SKM-1 treated with dmso at 0.1 percent for 144 hours (cell line): Measurements from ENCODE around the gene IFT43.

Source experiments
- DNase-seq: peaks from one replicate; lab custom pipeline; 2025; ENCODE audit not compliant: unreplicated experiment; lab: John Stamatoyannopoulos, UW

IFT43 gene

DNA sequence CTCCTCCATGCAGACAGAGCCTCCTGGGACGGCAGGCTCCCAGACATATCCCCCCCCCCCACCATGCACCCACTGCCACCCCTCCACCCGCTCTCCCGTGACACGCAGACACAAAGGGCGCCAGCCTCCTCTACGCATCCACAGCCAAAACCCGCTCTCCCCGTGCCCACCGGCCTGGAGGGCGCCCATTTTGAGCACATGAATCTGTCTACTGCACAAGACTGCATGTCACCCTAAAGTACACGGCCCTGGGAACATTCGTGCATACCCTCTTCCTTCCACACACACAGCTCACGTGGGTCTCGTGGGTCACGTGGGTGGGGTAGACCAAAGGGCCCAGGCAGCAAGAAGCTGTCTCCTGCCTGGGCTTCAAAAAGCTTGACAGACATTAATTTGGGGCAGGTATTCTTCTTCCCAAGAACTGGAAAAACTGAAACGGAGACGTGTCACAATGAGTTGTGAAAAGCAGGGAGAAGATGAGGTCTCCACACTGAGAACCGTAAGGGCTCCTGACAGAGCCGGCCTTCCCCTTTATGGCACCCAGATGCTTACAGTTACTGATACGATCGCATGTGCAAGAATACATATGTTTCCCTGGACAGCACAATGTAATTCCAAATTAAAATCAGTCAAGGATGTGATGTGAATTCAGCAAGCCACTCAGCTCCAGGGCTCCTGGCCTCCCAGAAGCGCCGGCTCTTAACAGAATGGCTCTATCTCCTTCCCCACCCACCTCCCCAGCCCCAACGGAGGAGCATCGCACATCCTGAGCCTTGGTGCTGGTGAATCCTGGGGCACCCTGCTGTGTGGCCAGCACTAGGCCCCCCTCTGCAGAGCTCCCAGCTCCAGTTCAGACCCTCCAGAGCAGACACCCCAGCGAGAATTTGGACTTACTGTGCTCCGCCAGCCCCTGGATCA is 5.7 kb upstream of the IFT43 start:
- no peak for DNase-seq

GRCh38 chr14:75980856-75981255 is 4.7 kb upstream of the IFT43 start:
- DNase-seq: no peak

DNA sequence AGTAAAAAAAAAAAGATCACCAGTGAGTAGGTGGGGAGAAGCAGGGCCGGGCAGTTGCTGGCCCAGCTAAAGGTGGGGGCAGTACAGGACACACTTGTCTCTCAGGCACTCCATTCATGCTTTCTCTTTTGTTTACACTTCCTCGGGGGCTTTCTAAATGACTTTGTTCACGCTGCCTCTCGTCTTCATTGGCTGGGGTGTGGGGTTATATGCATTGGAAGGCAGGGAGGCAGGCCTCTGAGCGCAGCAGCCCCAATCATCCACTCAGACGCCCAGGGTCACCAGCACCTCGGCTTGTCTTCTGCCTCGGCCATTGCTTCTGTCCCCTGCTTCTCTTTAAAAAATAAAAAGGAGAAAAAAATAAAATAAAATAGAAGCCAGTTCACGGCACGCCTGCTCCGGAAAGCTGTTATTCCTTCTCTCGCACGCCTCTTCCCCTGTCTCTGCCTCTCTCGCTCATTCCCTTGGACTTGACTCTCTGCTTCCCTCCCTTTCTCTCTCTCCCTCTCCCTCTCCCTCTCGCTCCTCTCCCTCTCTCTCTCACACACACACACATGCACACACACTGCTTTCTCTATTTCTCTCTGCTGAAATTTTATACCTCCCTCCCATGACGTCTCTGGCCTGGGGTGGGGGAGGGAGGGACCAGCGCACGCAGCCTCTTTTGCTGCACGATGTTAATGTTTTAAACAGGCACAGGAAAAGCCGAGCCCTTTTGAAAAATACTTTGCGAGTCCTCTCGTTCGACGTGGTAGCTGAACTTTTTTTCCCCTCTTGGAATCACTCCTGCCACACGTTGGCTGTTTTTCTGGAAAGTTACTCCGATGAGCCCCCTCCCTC is 3.9 kb upstream of the IFT43 start, which contains the start of gene TGFB3:
TSS of gene TGFB3 (minus strand) at position 570 of the 840 bp plus-strand sequence. CDS start 1,102 bp downstream, outside the sequence.
- DNase-seq: no peak

- DNase-seq: peak; percentile 1
Observed at GRCh38 chr14:75982266-75983018, 3.1 kb upstream of the IFT43 start.

DNA sequence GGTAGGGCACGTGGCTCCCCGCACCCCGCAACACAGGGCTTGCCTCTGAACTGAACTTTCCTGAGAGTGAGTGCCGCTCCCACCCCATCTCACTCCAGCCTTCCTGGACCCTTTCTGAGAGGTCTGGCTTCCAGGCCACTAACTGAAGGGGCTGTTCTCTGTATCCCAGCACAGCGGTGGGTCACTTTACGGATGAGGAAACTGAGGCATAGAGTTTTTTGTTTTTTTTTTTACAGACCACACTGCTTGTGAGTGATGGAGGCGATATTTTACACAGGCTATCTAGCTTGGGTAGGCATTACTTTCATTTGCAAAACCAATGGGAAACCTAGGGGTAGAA is 2.6 kb upstream of the IFT43 start:
- DNase-seq: no peak

- no peak for DNase-seq
Observed at GRCh38 chr14:75984674-75985073, 889 bp upstream of the IFT43 start.

DNA sequence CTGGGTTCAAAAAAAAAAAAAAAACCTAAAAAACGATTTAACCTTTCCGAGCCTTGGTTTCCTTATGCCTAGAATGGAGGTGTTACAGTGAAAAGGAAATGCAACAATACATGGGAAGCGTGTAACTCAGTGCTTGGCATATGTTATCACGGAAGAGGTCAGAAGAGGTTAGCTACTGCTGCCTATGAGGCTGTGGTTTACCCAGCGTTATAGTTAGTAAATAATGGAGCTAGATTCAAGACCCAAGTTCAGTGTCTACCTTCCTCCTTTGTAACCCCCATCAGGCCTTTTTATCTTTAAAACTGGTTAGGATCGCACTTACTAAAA is 839 bp downstream of the IFT43 start:
- DNase-seq: no peak

DNA sequence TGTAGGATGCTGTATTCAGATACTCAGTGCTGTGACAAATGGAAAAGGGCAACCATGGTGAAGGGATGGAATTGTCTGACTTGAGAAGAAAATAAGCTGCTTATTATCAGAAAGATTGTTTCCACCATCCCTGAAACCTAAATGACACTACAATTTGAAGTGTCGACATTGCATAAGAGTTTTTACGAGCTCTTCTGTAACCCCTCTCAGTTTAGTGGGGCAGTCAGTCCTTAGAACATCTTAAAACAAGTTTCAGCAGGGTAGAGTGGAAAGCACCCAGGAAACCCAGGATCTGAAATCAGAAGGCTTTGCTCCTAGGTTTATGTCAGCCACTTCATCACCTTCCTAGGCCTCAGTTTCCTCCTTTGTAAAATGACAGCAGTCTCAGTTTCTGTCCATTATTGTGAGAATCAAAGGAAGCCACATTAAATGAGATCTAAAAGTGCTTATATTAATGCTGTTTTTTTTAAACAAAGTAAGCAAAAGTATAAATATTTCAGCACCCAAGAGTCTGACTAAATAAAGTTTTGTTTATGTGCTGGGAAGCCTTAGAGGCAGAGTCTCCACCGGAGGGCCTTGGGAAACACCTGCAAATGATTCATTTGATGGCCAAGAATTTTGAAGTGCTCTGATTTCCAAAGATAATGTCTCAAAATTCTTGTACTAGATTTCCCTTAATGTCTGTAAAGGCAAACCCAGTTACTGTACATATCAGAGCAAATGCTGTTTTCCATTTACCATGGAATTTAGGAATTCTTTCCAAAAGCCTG is 1.8 kb downstream of the IFT43 start:
- no peak for DNase-seq

- DNase-seq: no peak
Observed at GRCh38 chr14:75989134-75989533, 3.6 kb downstream of the IFT43 start.

DNA sequence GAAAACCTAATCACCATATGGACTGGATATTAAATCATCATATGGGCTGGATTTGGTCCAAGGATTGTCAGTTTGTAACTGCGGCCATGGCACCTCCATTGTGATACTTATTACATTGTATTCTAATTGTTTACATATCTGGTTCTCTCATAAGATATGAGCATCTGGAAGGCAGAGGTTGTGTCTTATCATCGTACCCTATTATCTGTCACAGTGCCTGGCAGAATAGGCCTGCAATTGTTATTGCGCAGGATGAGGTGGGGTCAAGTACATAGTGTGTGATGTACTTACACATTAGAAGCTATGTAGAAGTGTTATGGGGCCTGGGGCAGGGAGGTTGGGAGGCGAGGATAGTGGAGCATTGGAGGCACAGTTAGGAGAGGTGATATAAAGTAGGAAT is 4.7 kb downstream of the IFT43 start:
- DNase-seq: no peak

DNA sequence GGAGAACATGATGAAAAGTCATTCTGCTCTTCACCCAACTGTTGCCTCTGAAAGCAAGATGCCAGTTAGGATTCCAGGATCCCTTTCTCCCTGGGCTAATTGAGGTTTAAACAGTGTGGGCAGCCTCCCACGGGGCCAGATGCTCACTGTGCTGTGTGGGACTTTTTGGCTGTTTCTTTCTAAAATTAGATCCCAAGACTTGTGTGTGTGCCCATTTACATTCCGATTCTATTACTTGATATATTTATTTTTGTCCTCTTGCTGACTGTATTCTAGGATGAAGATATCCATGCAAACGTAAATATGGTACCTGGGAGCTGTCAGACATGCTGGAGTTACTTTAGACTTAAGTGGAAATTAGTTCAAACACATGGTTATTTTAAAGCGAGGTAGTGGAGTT is 6.2 kb downstream of the IFT43 start:
- DNase-seq: no peak

- DNase-seq: no peak
Observed at GRCh38 chr14:75993567-75994041, 8.0 kb downstream of the IFT43 start.

- DNase-seq: no peak
Observed at GRCh38 chr14:75995372-75996041, 9.9 kb downstream of the IFT43 start.

GRCh38 chr14:75996488-75996887 is 10.9 kb downstream of the IFT43 start:
- DNase-seq: no peak

GRCh38 chr14:75999511-76000190 is 14.1 kb downstream of the IFT43 start:
- DNase-seq: no peak

DNA sequence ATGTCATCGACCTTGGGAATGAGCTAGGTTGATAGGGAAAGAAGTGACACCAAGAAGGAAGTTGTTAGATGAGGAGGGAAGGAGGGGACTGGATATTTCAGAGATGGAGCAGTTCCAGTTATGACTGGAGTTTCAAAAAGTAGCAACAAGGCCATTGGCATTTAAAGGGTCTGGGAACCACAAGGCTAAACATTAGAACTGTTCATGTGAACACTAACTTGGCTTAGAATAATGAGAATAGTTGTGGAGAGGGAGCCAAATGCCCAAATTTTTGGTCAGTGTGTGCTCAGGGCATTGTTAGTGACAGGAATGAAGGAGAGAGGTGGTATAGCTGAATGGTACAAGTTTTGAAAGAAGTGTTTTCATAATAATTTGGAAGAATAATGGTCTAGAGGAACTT is 16.8 kb downstream of the IFT43 start:
- DNase-seq: no peak

DNA sequence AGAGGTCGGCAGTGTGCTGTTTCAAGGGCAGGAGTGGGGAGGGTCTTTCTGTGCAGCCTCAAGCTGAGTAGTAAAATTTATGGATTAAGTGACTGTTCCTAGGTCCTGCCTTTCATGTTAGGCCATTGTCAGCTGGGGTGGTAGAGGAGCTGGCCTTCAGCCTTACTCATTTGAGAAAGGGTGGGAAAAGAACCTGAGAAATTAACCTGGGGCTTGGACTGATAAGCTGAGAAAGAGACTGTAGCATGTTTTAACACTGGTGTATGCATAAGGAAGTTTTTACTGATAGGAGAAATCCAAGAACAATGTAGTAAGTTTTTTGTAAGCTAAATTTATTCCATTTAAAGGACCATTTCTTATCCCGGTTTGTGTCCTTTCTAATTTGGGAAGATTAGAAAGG is 20.7 kb downstream of the IFT43 start:
- DNase-seq: no peak

DNA sequence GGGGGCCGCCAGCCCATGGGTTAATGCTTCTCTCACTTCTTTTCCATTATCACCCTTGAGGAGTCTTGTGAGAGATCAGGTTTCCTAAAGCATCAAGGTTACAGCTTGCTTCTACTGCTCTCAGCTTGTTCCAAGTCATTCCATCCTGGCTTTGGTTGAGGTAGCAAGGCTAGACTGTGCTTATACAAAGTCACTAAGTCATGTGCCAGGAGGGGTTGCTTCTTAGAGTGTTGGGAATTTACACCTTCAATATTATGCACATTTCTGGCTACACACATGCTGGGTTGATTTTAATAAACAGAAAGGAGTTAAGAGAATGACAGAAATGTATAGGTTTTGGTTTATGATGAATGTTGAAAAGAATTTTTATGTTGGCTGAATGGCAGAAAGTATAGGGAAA is 21.8 kb downstream of the IFT43 start:
- DNase-seq: no peak

GRCh38 chr14:76007852-76008251 is 22.3 kb downstream of the IFT43 start:
- no peak for DNase-seq
